Measurements from ENCODE around the gene APC2.
"Not testable (repeated sequence)": the region's sequence is repeated elsewhere in the genome, so short reads cannot be mapped to it uniquely, and the experiment has no call there.

The APC2 gene

GRCh38 chr19:1510807-1511206 lies 60.9 kb downstream of the APC2 start:
- no peak for DNase-seq (ENCODE audit: low read depth in 1 of 2, low spot score in 1 of 2)

- DNase-seq (ENCODE audit: low read depth in 1 of 2, low spot score in 1 of 2), result no peak
Observed at GRCh38 chr19:1511318-1512317, 61.7 kb downstream of the APC2 start.

- DNase-seq (ENCODE audit: low read depth in 1 of 2, low spot score in 1 of 2), result peak; percentile 38 to 52
Observed at GRCh38 chr19:1512671-1513498, 63.0 kb downstream of the APC2 start, which contains the start of gene ADAMTSL5. TSS of gene ADAMTSL5 (minus strand) at chr19:1513019. CDS start at chr19:1510943, 2,076 bp downstream.

GRCh38 chr19:1513499-1514294 lies 63.8 kb downstream of the APC2 start:
- peak; percentile 51 to 59 for DNase-seq (ENCODE audit: low read depth in 1 of 2, low spot score in 1 of 2)

- DNase-seq (ENCODE audit: low read depth in 1 of 2, low spot score in 1 of 2), result no peak
Observed at GRCh38 chr19:1514295-1514661, 64.4 kb downstream of the APC2 start.

GRCh38 chr19:1514986-1515721 lies 65.2 kb downstream of the APC2 start:
- no peak for DNase-seq (ENCODE audit: low read depth in 1 of 2, low spot score in 1 of 2)

GRCh38 chr19:1516395-1516753 lies 66.5 kb downstream of the APC2 start:
- no peak for DNase-seq (ENCODE audit: low read depth in 1 of 2, low spot score in 1 of 2)

- DNase-seq (ENCODE audit: low read depth in 1 of 2, low spot score in 1 of 2), result no peak
Observed at GRCh38 chr19:1518471-1518870, 68.5 kb downstream of the APC2 start.

- DNase-seq (ENCODE audit: low read depth in 1 of 2, low spot score in 1 of 2), result not testable (repeated sequence)
Observed at GRCh38 chr19:1519802-1520201, 69.9 kb downstream of the APC2 start.

- no peak for DNase-seq (ENCODE audit: low read depth in 1 of 2, low spot score in 1 of 2)
Observed at GRCh38 chr19:1520203-1520780, 70.4 kb downstream of the APC2 start.

GRCh38 chr19:1521636-1522035 lies 71.7 kb downstream of the APC2 start:
- DNase-seq (ENCODE audit: low read depth in 1 of 2, low spot score in 1 of 2), result no peak

- no peak for DNase-seq (ENCODE audit: low read depth in 1 of 2, low spot score in 1 of 2)
Observed at GRCh38 chr19:1522061-1522460, 72.1 kb downstream of the APC2 start.

GRCh38 chr19:1522838-1523237 lies 72.9 kb downstream of the APC2 start:
- no peak for DNase-seq (ENCODE audit: low read depth in 1 of 2, low spot score in 1 of 2)
